ENCODE measurements around the gene CLEC10A.

CLEC10A gene

GRCh38 chr17:7113273-7114071 lies 33.4 kb upstream of the CLEC10A start:
- no peak overlapping the region for H3K4me3 ChIP-seq (ENCODE audit: low read depth, low read length)
- in situ Hi-C loops (cut with HindIII; ENCODE audit: low sequenced_read_pairs), result no loop called here
- TF ChIP-seq, protein P1, sequence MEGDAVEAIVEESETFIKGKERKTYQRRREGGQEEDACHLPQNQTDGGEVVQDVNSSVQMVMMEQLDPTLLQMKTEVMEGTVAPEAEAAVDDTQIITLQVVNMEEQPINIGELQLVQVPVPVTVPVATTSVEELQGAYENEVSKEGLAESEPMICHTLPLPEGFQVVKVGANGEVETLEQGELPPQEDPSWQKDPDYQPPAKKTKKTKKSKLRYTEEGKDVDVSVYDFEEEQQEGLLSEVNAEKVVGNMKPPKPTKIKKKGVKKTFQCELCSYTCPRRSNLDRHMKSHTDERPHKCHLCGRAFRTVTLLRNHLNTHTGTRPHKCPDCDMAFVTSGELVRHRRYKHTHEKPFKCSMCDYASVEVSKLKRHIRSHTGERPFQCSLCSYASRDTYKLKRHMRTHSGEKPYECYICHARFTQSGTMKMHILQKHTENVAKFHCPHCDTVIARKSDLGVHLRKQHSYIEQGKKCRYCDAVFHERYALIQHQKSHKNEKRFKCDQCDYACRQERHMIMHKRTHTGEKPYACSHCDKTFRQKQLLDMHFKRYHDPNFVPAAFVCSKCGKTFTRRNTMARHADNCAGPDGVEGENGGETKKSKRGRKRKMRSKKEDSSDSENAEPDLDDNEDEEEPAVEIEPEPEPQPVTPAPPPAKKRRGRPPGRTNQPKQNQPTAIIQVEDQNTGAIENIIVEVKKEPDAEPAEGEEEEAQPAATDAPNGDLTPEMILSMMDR (IDR thresholded peaks at IDR 0.05; ENCODE audit: low read depth, low read length, missing control alignments), result no peak
- DNase-seq (ENCODE audit: low read depth), result no peak

DNA sequence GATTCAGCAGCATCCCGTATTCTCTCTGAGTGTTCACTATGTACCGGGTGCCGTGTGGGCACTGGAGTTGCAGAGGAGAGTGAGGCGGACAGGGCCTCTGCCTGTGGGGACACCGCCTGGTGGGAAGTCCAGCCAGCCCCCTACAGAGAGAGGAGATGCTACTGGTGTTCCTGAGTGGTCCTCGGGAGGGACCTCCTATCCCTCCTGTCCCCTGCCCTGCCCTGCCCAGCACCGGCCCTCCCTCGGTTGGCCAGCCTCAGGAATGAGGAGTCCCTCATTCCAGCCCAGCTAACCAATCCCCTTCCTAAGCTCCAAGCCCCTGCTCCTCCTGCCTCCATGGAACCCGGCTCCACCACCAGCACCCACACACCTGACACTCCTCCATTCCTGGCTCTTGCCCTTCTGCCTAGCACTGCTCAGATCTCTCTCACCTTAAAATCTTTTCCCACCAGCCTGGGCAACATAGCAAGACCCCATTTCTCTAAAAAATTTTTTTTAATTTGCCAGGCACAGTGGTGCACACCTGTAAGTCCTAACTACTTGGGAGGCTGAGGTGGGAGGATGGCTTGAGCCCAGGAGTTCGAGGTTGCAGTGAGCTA lies 32.6 kb upstream of the CLEC10A start:
- no peak overlapping the region for H3K4me3 ChIP-seq (ENCODE audit: low read depth, low read length)
- in situ Hi-C loops (cut with HindIII; ENCODE audit: low sequenced_read_pairs), result no loop called here
- no peak for DNase-seq (ENCODE audit: low read depth)
- TF ChIP-seq, protein P1 (IDR thresholded peaks at IDR 0.05; ENCODE audit: low read depth, low read length, missing control alignments), result no peak

DNA sequence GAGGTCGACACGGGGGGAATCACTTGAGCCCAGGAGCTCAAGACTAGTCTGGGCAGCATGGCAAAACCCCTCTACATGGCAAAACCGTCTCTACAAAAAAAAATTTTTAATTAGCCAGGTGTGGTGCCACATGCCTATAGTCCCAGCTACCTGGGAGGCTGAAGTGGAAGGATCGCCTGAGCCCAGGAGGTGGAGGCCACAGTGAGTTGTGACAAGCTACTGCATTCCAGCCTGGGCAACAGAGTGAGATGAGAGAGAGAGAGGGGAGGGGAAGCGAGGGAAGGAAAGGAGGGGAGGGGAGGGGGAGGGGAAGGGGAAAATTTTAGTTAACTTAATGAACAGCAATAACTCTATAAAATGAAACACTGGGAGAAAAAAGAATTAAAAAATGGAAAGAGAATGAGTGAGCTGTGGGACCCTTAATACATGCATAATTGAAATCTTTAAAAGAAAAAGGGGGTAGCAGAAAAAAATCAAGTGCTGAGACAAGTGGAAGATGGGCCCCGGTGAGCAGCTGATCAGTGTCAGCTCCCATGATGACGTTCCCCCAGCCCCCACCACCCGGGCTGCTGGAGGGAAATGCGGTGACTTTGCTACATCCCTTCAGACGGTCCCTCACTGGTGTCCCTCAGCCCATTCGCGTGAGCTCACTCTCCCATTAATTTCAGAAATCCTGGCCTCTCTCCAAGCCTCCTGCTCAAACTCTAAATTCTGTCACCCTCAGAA lies 31.9 kb upstream of the CLEC10A start:
- TF ChIP-seq, protein P1 (IDR thresholded peaks at IDR 0.05; ENCODE audit: low read depth, low read length, missing control alignments), result no peak
- no peak for DNase-seq (ENCODE audit: low read depth)
- in situ Hi-C loops (cut with HindIII; ENCODE audit: low sequenced_read_pairs), result no loop called here
- H3K4me3 ChIP-seq (ENCODE audit: low read depth, low read length), result no peak overlapping the region

GRCh38 chr17:7110617-7111306 lies 30.7 kb upstream of the CLEC10A start:
- no peak overlapping the region for H3K4me3 ChIP-seq (ENCODE audit: low read depth, low read length)
- in situ Hi-C loops (cut with HindIII; ENCODE audit: low sequenced_read_pairs), result no loop called here
- TF ChIP-seq, protein P1 (IDR thresholded peaks at IDR 0.05; ENCODE audit: low read depth, low read length, missing control alignments), result no peak
- no peak for DNase-seq (ENCODE audit: low read depth)

- in situ Hi-C loops (cut with HindIII; ENCODE audit: low sequenced_read_pairs), result no loop called here
- TF ChIP-seq, protein P1 (IDR thresholded peaks at IDR 0.05; ENCODE audit: low read depth, low read length, missing control alignments), result no peak
- no peak for DNase-seq (ENCODE audit: low read depth)
- H3K4me3 ChIP-seq (ENCODE audit: low read depth, low read length), result no peak overlapping the region
Observed at GRCh38 chr17:7109461-7110322, 29.6 kb upstream of the CLEC10A start.

Data from astrocyte of the cerebellum (primary cell).